HepG2 (cell line): ENCODE results near the gene ATL2. TPM values are rescaled to one million over a fixed set of nuclear protein-coding genes. Genes with fewer than 3 reads are reported as not detected.

ENCODE experiments used
- PHF8 ChIP-seq: sonication (generic); formaldehyde crosslinking; IDR thresholded peaks from 2 replicates; pipeline ENCODE4 v1.5.0; 2020; ENCODE audit warnings: missing genetic modification reagents
- polyA plus RNA-seq, 8 experiments: library from polyadenylated mRNA; depleted of rRNA in 3 of 8; stranded (reverse) in 7 of 8; unstranded in 1 of 8; fragments of >200 nt; fragmentation: Illumina TruSeq in 4 of 8; extraction: Trizol in 4 of 8; gene quantifications; 2 replicates each; pipeline versions ENCODE4 v1.2.1 to v1.2.3, GENCODE V29; 2011 to 2016; ENCODE audit warnings: low read depth in 4 of 8, missing spikeins in 1 of 8, mixed read lengths in 1 of 8; ENCODE audit not compliant: insufficient read depth in 1 of 8
- total RNA-seq, 5 experiments: library from RNA; depleted of rRNA; stranded (reverse); fragments of >200 nt; fragmentation: Illumina TruSeq; extraction: Trizol; gene quantifications; 2 replicates each; pipeline ENCODE4 v1.2.3, GENCODE V29; 2016; ENCODE audit warnings: low read depth in 1 of 5
- TF ChIP-seq, protein P1 (sequence below): sonication (generic); formaldehyde crosslinking; IDR thresholded peaks from 2 replicates; pipeline ENCODE4 v1.4.0; 2020; ENCODE audit warnings: missing genetic modification reagents, borderline replicate concordance
- TF ChIP-seq, protein P2 (sequence below): sonication (generic); formaldehyde crosslinking; conservative IDR thresholded peaks from 2 replicates; pipeline ENCODE4 v1.4.0; 2020; ENCODE audit warnings: missing genetic modification reagents

The ATL2 gene
- total and polyA plus RNA-seq, 2 of the 13 experiments (the other 11 are each of a cell fraction or from before 2014, with no cell fraction given): 56.5 to 119 TPM

DNA sequence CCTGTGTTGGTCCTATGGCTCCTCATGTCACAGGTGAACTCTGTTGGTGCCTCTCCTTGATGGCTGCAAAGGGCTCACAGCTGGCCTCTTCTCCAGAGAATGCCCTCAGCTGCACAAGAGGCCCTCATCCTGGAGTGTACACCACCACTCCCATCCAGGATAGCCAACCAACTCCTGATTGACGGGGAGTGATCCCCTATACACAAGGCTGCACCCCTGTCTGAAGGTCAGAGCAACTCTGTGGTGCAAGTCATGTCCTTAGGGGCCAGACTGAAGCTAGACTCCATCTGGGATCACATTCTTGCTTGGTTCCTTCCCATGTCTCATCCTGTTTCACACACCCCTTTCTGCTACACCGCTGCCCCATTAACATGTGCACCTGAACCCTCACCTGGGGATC is 41.7 kb upstream of the ATL2 start (continued):
- TF ChIP-seq, protein P1, sequence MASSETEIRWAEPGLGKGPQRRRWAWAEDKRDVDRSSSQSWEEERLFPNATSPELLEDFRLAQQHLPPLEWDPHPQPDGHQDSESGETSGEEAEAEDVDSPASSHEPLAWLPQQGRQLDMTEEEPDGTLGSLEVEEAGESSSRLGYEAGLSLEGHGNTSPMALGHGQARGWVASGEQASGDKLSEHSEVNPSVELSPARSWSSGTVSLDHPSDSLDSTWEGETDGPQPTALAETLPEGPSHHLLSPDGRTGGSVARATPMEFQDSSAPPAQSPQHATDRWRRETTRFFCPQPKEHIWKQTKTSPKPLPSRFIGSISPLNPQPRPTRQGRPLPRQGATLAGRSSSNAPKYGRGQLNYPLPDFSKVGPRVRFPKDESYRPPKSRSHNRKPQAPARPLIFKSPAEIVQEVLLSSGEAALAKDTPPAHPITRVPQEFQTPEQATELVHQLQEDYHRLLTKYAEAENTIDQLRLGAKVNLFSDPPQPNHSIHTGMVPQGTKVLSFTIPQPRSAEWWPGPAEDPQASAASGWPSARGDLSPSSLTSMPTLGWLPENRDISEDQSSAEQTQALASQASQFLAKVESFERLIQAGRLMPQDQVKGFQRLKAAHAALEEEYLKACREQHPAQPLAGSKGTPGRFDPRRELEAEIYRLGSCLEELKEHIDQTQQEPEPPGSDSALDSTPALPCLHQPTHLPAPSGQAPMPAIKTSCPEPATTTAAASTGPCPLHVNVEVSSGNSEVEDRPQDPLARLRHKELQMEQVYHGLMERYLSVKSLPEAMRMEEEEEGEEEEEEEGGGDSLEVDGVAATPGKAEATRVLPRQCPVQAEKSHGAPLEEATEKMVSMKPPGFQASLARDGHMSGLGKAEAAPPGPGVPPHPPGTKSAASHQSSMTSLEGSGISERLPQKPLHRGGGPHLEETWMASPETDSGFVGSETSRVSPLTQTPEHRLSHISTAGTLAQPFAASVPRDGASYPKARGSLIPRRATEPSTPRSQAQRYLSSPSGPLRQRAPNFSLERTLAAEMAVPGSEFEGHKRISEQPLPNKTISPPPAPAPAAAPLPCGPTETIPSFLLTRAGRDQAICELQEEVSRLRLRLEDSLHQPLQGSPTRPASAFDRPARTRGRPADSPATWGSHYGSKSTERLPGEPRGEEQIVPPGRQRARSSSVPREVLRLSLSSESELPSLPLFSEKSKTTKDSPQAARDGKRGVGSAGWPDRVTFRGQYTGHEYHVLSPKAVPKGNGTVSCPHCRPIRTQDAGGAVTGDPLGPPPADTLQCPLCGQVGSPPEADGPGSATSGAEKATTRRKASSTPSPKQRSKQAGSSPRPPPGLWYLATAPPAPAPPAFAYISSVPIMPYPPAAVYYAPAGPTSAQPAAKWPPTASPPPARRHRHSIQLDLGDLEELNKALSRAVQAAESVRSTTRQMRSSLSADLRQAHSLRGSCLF (CRISPR knock-in tag): no peak
- TF ChIP-seq, protein P2, sequence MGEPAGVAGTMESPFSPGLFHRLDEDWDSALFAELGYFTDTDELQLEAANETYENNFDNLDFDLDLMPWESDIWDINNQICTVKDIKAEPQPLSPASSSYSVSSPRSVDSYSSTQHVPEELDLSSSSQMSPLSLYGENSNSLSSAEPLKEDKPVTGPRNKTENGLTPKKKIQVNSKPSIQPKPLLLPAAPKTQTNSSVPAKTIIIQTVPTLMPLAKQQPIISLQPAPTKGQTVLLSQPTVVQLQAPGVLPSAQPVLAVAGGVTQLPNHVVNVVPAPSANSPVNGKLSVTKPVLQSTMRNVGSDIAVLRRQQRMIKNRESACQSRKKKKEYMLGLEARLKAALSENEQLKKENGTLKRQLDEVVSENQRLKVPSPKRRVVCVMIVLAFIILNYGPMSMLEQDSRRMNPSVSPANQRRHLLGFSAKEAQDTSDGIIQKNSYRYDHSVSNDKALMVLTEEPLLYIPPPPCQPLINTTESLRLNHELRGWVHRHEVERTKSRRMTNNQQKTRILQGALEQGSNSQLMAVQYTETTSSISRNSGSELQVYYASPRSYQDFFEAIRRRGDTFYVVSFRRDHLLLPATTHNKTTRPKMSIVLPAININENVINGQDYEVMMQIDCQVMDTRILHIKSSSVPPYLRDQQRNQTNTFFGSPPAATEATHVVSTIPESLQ (CRISPR knock-in tag): no peak
- TF ChIP-seq PHF8 (CRISPR knock-in tag): no peak
